HG03097 (cell line): ENCODE data around the gene NTN3.

ENCODE experiments used
- ATAC-seq: cut with Tn5 transposase; IDR thresholded peaks from one replicate; pipeline ENCODE4 v1.9.1; 2021; ENCODE audit not compliant: unreplicated experiment, low FRiP score

The NTN3 gene

DNA sequence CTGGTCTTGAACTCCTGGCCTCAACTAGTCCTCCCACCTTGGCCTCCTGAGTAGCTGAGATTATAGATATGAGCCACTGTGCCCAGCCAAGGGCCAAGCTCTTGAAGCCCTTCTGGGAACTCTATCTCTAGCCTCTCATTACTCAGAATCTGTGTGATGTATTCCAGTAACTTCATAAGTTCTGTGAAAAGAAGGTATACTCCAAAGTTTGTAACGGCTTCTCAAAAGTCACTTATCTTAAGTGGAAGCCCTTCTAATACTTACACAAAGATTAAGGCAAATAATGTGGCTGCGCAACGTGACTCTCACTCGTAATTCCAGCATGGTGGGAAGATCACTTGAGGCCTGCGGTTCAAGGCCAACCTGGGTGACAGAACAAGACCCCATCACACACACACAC, 23.5 kb downstream of the NTN3 start:
- no peak for ATAC-seq

DNA sequence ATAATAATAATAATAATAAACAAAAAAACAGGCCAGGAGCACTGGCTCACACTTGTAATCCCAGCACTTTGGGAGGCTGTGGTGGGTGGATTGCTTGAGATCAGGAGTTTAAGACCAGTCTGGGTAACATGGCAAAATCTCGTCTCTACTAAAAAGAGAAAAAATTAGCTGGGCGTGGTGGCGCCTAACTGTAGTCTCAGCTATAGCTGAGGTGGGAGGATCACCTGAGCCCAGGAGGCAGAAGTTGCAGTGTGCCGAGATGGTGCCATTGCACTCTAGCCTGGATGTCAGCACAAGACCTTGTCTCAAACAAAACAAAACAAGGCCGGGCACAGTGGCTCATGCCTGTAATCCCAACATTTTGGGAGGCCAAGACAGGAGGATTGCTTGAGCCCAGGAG, 23.9 kb downstream of the NTN3 start:
- no peak for ATAC-seq

DNA sequence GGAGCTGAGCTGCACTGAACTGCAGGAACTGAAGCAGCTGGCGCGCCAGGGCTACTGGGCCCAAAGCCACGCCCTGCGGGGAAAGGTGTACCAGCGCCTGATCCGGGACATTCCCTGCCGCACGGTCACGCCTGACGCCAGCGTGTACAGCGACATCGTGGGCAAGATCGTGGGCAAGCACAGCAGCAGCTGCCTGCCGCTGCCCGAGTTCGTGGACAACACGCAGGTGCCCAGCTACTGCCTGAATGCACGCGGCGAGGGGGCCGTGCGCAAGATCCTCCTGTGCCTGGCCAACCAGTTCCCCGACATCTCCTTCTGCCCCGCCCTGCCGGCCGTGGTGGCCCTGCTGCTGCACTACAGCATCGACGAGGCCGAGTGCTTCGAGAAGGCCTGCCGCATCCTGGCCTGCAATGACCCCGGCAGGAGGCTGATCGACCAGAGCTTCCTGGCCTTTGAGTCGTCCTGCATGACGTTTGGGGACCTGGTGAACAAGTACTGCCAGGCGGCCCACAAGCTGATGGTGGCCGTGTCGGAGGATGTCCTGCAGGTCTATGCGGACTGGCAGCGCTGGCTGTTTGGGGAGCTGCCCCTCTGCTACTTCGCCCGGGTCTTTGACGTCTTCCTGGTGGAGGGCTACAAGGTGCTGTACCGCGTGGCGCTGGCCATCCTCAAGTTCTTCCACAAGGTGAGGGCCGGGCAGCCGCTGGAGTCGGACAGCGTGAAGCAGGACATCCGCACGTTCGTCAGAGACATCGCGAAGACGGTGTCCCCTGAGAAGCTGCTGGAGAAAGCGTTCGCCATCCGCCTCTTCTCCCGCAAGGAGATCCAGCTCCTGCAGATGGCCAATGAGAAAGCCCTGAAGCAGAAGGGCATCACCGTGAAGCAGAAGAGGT, 25.4 kb downstream of the NTN3 start:
- no peak for ATAC-seq

DNA sequence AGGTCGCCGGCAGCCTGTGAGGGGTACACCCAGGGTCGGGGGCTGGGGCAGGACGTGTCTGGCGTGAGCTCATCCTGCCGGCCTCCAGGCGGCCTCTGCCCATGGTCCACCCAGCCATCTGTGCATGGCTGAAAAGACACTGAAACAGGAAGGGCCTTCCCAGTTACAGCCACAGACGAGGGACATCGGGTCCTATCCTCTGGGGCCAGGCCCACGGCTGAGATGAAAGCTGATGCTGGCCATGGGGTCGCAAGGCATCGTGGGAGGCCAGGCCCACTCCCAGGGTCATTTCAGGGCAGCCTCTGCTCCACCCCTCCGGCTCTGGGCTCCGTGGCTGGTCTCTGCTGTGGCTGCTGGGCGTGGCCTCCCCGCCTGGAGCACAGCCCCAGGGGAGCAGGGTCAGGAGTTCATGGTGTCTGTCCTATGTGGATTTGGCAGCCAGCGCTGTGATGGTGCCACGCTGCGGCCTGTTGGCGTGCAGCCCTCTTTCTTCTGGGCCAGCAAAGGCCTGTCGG, 26.1 kb downstream of the NTN3 start:
- ATAC-seq: no peak

DNA sequence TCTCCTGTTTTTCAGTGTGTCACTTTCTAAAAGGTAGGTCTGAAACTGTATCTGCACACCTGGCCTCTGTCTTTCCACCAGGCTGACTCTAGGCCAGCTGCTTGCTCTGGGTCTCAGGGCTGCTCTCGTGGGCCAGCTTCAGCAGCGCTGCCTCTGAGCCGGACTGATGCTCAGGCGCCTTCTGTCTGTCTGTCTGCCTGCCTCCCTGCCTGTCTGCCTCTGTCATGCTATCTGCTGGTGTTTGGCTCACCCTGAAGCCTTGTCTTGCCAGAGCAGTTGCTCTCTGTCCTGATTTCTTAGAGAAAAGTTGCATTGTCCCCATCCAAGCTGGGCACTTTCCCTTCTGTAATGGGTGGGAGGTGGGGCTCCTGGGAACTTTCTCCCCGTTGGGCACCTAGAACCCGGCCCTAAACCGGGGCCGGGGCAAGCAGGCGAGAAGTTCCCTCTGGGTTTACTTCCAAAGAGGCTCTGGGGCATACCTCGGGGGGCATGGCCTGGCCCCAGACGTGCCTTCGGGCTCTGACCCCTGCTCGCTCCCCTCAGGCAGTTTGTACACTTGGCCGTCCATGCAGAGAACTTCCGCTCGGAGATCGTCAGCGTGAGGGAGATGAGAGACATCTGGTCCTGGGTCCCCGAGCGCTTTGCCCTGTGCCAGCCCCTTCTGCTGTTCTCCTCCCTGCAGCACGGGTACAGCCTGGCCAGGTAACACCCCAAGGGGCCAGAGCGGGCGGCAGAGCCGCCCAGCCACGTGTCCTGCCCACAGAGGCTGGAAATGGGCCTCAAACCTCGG, 26.8 kb downstream of the NTN3 start:
- no peak for ATAC-seq

DNA sequence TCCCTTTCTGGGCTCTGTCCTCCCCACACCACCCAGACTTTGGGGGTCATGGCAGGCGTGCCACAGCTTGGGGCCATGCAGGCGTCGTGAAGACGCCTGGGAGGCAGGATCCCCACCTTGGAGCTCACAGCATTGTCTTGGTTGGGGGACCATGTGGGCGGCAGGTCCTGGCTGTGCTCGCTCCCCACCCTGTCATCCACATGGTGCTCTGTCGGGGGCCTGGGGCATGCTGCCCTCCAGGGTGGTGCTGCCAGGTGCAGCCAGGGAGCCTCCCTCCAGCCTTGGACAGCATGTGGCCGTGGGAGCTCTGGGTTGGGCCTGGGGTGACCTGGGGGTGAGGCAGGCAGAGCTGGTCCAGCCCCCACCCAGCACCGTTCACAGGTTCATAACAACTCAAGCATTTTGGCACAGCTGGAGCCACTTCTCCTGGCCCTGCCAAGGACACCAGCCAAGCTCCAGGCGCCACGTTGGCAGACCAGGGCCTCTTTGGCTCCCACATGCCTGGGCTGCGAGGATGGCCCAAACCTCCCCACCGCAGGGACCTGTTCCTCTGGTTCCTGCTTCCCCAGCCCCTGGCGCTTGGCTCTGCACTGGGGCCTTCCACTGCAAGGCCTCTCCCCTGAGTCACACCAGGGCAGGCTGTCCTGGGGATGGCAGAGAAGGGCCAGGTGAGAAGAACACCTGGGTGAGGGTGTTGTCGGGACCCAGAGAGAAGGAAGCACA, 27.6 kb downstream of the NTN3 start:
- ATAC-seq: no peak

DNA sequence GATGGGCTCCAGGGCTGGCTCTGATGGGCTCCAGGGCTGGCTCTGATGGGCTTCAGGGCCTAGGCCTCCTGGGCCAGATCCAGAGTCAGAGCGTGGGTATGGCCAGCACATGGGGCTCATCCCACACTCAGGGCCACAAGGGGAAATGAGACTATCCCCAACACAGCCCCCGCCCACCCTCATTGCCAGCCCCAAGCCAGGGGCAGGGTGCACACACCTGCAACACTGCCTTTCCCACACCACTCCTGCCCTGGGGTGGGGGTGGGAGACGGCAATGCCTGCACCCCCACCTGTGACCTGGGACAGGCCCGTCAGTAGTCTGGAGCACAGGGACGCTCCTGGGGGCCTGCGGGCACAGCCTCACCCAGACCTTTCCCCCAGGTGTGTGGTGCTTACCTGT, 28.4 kb downstream of the NTN3 start:
- no peak for ATAC-seq

DNA sequence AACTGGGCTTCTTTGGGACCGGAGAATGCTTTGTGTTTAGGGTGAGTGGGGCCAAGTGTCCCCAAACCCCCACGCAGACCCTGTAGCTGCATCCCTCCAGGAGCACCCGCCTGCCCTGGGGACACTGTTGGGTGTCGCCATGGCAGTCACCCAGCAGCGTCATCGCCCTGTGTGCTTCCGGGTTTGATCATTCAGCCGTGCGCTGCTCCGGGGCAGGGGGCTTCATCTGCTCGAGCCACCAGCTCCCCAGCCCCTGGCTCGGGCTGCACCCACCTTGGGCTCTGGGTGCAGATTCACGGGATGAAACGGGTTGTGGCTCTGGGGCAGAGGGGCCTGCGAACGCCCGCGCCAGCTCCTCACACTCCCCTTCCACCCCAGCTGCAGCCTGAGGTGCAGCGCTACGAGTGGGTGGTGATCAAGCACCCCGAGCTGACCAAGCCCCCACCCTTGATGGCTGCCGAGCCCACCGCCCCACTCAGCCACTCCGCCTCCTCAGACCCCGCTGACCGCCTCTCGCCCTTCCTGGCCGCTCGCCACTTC, 28.9 kb downstream of the NTN3 start:
- ATAC-seq: no peak

DNA sequence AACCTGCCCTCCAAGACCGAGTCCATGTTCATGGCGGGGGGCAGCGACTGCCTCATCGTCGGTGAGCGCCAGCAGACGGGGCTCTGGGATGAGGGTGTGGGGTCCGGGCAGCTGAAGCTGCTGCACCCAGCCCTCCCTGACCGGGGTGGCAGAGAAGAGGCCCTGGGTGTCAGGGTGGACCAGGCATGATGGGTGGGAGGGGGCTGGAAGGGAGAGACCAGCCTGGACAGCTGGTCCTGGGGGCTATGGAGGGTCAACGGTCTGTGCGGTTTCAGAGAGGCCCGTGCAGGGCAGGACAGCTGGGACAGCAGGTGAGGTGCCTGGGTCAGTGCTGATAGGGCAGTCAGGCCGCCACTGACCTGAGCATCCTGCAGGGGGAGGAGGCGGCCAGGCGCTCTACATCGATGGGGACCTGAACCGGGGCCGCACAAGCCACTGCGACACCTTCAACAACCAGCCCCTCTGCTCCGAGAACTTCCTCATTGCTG, 29.4 kb downstream of the NTN3 start:
- no peak for ATAC-seq

DNA sequence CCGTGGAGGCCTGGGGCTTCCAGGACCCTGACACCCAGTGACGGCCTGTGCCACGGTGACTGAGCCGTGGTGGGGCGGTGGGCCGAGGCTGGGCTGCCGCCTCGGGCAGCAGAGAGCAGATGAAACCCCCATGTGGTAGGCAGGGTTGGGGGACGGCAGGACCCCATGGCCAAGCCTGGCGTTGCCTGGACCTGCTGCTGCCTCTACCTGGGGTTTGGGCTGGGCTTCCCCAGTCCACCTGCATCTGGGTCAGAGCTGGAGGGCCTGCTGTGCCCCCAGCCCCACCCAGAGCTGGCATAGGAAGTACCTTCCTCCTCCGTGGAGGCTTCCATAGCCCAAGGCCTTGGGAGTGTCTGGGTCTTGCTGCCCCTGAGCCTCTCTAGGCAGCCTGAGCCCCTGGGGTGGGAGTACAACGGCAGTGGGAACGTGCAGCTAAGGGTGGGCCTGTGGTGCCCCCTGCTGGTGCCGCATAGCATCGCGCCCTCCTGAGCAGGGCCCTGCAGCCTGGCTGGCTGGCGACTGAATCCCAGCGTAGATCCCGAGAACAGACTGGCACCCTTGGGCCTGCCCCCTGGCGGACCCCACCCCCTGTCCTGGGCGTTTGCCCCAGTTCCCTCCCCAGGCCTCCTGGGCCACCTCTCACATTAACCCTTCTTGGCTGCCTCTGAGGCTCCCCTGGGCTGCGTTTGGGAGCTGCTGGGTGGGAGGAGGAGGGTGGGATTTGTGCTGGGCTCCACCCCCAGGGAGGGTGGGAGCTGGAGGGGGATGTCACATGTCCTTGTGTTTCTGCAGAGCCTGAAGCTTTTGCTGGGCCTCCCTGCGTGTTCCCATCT, 30.0 kb downstream of the NTN3 start:
- ATAC-seq: no peak

DNA sequence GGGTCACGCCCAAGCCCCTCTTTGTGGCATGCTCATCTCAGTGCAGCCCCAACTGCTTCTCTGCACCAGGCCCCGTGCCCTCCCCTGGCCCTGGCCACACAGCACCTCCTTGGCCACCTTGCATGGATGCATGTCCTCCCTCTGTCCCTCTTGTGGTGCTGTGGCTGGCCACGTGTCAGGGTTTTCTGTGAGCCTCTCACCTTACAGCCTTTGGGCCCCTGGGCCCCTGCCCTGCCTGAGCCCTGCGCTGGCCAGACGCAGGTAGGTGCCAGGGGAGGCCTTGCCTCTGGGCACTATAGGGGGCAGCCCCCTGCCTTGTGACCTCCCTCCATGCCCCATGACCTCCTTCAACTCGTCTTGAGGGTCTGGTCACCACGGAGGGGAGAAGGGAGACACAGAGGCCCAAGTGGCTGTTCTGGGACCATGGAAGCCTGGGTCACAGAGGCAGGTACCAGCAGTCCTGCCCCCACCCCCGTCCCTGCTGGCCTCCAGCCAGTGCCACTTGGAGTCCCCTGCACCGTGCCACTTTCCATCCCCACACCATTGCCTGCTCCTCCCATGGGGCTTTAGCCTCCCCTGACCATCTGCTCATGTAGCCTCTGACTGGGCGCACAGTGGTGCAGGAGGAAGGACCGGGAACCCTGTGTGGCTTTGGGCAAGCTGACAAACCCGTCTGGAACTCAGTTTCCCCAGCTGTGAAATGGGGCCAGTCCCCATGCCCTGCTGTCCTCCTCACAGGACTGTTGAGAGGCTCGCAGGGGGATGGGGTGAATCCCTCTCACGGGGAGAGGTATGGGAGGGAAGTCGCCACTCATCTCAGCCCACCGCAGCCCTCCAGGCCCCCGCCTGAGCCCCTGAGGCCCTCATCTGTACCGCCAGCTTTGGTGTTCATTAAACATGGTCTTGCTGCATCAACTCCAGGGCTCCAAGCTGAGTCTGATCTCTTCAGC, 31.1 kb downstream of the NTN3 start:
- no peak for ATAC-seq

DNA sequence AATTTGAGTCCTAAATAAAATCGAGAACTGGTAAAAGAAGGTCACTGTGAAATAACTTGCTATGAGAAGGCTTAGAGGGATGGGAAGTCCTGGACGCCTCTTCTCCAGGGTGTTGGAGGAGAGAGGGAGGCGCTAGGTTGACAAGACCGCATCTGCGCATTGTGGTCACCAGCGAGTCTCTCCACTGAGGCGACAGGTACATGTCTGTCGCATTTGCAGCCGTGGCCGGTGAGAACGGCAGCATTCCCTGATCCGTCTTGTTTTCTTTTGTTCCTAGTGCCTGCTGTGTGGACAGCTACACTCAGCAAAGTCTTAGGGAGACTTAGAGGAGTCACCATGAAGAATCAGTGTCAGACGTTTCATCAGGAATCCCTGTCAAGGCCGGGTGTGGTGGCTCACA, 34.6 kb downstream of the NTN3 start:
- ATAC-seq: no peak

DNA sequence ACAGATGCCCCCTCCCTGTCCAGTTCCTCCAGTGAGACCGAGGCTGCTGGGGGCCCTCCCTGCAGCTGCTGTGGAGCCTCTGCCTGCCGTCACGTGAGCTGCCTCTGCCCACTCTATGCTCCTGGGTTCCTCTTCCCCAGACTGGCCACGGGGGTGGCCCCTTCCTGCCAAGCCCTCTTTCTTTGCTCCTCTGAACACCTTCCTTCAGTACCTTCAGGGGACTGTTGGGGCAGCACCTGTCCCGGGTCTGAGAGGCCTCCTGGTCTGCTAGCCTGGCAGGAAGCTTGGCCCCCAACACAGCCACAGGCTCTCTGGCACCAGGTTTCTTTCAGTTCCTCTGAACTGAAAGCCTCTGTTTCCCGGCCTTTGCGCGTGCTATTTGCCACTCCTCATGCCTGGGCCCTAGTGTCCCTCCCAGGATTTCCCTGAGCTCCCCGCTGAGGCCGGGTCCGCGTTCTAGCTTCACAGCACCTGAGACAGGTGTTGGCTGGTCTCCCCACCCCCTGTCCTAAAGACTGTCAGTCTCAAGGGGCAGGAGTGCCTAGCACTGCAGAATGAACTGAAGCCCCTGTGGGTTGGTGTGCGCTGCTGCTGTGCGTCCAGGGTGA, 36.1 kb downstream of the NTN3 start:
- ATAC-seq: peak; percentile 59

DNA sequence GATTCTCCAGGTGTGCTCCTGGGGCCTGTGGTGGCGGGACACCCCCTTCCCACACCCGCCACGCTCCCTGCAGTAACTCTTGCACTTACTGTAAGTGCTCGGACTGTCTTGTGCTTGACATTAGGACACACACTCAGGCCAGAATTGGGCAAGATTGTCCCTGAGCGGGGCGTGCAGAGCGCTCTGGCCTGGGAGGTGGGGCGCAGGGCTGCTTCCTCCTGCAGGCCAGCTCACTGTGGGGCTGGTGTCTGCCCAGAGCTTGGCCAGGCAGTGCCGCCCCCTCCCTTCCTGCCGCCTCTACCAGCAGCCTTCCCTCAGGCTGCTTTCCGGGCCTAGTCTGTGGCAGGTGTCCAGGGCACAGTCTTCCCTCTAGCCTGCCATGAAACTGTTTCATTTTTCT, 36.6 kb downstream of the NTN3 start:
- no peak for ATAC-seq

DNA sequence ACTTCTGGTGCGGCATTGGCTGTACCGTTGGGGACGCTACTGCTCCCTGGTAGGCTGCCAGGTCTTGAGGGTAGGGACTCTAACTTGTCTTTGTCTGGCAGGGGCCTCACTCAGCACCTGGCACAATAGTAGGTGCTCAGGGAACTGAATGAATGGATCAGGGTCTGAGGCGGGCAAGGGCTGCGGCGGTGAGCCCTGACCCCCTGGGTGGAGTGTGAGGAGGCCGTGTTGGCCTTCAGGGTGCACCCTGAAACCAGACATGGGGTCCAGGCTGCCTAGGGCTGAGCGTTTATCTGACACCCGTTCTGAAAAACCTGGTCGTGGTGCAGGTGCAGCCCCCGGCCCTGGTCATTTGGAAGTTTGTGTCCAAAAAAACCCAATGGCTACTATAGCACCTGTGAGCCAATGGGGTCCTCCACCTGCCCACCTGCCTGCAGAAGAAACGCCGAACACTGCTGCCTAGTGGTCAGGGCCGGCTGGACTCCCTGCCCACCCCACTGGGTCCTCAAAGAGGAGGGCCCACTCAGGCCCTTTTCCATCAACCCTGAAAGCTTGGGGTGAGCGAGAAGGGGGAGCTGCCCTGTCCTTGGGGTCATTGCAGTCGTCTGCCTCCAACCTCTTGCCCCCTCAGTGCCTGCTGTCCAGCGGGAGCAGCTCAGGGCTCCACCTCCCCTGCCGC, 37.8 kb downstream of the NTN3 start:
- ATAC-seq: no peak

DNA sequence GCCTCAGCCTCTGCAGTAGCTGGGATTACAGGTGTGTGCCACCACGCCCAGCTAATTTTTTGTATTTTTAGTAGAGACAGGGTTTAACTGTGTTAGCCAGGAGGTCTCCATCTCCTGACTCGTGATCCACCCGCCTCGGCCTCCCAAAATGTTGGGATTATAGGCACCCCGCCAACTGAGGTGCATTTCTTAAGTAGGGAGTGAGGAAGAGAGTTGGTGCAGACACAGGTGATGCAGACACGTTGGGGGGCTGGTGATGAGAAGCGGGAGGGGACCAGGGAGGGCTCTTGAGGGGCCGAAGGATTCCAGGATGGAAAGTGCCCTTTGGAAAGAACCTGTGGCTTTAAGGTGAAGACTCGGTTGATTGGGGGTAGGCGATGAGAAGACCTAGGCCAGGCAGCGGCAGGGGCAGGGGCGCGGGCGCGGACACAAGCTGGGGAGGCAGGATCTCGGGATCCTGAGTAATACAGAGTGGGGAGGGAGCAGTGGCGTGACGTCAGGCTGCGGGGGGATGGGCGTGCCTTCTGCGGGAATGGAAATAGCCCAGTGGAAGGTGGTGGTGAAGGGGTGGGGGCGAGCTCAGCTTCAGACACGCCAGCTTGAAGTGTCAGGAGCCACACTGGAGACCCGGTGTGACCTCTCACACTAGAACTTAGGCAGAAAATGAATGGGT, 40.2 kb downstream of the NTN3 start:
- no peak for ATAC-seq
